Measurements from ENCODE around the gene CORO2B.

CORO2B gene

GRCh38 chr15:68589783-68590710, 11.3 kb downstream of the CORO2B start:
- no peak for DNase-seq (ENCODE audit: low read depth, low spot score)

- DNase-seq (ENCODE audit: low read depth, low spot score), result no peak
Observed at GRCh38 chr15:68590721-68591389, 12.1 kb downstream of the CORO2B start.

GRCh38 chr15:68592054-68592453, 13.3 kb downstream of the CORO2B start:
- no peak for DNase-seq (ENCODE audit: low read depth, low spot score)

DNA sequence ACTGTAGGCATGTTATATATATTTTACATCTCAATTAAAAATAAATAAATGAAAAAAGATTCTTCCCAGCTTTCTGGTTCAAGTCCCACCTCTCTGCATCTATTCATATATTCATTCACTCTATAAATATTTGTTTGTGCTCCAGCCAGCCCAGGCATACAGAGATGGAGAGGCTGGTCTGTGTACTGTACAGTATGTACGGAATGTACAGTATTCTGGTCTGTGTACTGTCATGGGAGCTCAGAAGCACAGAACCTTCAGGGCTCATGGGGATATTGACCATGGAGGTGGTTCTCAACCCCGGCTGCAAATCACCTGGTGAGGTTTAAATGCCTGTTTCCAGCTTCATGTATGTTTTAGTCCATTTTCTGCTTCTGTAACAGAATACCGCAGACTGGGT, 13.8 kb downstream of the CORO2B start:
- no peak for DNase-seq (ENCODE audit: low read depth, low spot score)

GRCh38 chr15:68593341-68593740, 14.5 kb downstream of the CORO2B start:
- DNase-seq (ENCODE audit: low read depth, low spot score), result no peak

- DNase-seq (ENCODE audit: low read depth, low spot score), result no peak
Observed at GRCh38 chr15:68593828-68594532, 15.2 kb downstream of the CORO2B start.

GRCh38 chr15:68594533-68595259, 15.9 kb downstream of the CORO2B start:
- no peak for DNase-seq (ENCODE audit: low read depth, low spot score)

- no peak for DNase-seq (ENCODE audit: low read depth, low spot score)
Observed at GRCh38 chr15:68595260-68595564, 16.4 kb downstream of the CORO2B start.

DNA sequence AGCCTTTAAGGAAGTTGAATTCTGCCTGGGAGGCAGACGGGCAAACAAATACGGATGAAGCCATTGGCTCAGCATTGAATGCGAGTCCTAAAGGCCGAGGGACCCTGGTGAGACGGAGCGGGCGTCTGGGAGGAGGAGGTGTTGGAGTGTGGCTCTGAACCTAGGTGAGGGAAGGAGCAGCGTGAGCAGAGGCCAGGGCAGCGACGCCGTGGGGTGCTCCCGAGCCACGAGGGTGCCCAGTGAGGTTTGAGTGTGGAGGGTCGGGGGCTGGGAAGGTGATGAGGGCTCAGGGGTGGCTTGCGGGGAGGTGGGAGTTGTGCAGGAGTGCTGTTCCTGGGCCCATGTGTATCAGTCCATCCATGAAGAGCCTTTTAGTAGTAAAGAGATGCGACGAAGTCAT, 17.0 kb downstream of the CORO2B start:
- no peak for DNase-seq (ENCODE audit: low read depth, low spot score)

DNA sequence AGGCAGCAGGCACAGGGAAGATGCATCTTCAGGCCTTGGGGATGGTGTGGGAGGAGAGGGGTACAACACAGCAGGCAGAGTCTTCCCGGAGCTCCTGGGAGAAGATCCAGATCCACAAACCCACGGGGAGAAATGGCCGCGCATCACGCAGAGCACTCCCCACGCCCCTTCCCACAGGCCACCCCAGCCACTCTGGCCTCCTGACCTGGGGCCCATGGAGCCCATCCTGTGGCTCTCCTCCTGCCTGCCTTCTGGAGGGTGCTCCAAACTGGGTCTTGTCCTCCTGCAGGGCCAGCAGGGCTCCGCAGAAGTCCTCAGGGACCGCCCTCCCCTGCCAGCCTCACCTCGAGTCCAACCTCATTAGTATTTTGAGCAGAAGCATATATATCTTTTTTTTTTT, 17.9 kb downstream of the CORO2B start:
- no peak for DNase-seq (ENCODE audit: low read depth, low spot score)

DNA sequence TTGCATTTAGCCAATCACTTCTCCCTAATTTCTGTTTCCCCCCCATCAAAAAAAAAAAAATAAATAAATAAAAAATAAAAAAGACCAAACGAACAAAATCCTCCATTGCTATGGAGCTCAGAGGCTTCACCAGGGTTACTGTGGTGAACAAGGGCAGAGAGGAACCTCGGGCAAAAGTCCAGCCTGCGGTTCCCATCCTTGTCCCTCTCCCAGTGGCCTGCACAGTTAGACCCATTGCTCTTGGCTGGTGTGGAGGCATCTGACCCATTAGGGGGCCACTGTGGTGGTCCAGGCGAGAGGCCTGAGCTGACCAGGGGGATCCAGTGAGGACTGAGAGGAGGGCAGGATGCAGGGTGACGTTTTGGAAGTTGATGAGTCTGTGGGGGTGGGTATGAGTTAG, 18.8 kb downstream of the CORO2B start:
- no peak for DNase-seq (ENCODE audit: low read depth, low spot score)

DNA sequence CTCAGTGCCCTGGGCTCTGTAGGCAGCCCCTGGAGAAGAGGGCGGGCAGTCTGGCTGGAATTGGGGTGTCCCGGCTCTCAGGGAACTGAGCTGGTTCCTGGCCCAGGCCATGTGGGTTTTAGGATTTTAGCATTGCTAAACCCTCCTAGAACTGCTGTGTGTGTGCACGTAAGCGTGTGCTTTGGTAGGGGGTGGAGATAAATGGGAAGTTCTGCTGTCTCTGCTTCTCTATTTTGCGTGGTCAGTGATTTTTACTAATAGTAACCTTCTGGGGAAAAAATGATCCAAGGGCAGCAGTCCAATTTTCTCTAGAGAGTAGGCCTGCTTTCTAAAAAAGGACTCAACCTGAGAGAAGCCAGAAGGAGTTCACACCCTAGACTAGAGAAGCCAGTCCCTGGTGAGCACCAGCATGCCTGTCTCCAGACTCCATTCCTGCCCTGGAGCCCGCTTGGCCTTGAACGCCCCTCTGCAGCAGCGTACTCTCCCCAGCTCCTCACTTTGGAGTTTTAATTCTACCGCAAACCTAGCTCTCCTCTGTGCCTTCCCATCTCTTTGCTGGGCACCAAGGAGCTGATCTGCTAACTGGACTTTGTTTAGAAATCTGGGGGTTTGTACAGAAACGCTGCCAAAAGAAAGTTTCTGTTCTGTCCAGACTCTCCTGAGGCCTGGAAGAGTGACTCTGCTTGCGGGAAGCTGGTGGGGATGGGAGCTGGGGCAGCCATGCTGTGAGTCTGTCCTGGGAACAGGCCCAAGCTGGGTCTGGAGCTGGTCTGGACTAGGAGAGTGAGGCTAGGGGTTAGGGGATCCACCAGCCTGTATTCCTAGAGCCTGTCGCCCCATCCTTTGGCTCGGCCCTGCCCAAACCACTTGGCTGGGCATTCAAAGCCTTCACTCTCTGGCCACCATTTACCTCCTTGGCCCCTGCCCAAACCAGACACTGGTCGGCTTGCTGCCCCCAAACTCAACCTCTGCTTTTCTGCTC, 19.7 kb downstream of the CORO2B start:
- no peak for DNase-seq (ENCODE audit: low read depth, low spot score)

DNA sequence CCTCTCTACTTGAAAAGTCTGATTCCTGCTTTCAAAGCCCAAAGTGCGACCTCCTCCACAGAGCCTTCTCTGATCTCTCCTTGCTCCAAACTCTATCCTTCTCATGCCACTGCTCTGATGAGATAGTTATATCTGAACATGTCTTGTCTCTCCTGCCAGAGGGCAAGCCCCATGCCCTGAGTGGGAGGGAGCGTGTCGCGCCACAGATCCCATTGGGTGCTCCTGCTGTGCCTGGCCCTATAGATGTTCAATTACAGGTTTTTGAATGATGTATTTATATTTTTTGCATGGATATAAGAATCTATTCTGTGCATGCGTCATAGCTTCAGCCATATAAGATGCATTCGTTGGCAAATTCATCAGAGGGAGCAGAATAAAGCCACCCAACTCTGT, 20.4 kb downstream of the CORO2B start:
- DNase-seq (ENCODE audit: low read depth, low spot score), result no peak

DNA sequence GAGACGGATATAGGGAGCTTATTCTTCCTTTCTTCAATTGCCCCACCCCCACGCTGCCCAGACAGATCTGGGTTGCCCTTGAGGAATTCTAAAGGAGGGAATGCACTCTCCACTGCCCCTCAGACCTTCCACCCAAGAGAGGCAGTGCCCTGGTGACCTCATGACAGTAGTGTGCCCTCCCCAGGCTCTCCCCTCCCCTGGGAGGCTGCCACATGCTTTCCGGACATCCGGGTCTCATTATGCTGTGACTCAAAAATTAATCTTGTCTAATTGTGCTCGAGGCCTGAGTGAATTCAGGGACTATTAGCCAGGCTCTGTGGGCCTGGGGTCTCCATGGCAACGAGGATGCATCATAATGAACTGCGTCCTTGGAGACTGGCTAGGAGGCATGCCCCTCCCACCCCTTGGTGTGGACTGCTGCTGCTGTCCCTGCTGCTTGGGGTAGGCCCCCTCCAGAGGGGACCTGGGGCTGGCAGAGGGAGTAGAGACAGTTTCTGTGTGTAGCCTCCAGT, 20.8 kb downstream of the CORO2B start:
- DNase-seq (ENCODE audit: low read depth, low spot score), result no peak

- DNase-seq (ENCODE audit: low read depth, low spot score), result no peak
Observed at GRCh38 chr15:68601206-68602197, 22.7 kb downstream of the CORO2B start.

DNA sequence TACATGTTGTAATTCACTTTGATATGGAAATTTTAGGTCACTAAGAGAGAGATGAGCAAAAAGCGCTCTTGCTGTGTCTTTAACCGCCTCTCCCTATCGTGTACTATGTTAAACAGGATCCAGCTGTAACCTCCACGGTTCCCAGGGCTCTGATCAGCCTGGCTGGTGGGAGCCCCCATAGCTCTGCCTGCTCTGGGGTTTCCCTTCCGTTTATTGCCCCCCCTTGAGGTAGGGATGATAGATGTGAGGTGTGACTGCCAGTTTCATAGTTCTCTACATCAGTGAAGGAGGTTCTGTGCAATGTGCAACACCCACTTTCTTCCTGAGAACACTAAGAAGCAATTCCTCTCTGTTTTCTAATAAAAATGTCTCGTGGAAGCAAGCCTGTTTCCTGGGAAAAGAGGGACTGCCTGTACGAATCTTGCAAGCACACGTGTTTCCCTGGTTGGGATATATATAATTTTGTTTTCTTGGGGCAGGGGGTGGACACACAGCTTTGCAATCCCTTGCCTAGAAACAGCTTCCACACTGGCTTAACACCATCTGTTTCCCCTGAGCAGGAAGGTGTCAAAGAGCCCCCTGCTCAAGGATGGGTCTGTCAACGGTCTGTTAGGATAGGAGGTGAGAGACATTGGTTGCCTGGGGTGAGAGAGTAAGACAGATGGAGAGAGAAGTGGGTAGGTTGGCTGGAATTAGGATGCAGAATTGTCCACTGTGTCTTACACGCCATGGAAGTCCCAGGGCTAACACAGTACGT, 23.8 kb downstream of the CORO2B start:
- DNase-seq (ENCODE audit: low read depth, low spot score), result no peak

DNA sequence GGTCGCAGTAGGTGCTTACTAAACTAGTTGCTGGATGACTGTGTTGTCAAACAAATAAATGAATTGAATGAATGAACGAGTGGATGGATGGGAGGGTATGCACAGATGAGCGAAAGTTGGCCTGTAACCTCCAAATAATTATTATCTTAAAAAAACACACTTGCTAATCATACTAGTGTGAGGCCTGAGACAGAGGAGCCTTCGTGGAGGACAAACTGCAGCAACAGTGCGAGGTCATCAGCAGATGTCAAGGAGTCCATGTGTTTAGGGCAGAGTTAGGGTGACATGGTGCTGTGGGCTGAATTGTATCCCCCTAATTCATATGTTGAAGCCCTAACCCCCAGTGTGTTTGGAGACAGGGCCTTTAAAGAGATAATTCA, 24.4 kb downstream of the CORO2B start:
- DNase-seq (ENCODE audit: low read depth, low spot score), result no peak

DNA sequence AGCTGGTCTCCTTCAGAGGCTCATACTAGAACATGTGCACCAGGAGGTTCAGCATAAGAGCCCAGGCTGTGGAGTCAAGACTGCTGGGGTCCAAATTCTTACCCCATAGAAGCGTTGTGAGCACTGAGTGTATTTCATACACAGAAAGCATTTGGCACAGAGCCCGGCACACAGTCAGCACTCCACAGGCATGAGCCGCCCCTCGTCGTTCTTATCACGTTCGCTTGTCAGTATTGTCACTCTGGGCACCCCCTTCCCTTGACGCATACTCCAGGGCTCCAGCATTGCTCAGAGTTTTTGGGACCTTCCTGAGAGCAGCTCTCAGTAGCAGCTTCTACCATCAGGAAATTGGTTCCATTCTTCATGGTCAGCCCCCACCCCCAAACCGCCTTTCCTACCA, 25.2 kb downstream of the CORO2B start:
- no peak for DNase-seq (ENCODE audit: low read depth, low spot score)
